HCT116 (cell line): ENCODE measurements around the gene ATP8B4. TPM values are rescaled to one million over a fixed set of nuclear protein-coding genes. Genes with fewer than 3 reads are reported as not detected.

Experiments used
- ATAC-seq: fragments of 200-7000 bp; cut with Tn5 transposase; 2 replicates; pipeline ENCODE4 v1.9.1; 2020; ENCODE audit warnings: mild to moderate bottlenecking, moderate library complexity
- BruUV-seq: library from RNA; stranded (reverse); fragments of 400-500 nt; replicated peaks from 2 replicates; lab custom pipeline; 2021; lab: Mats Ljungman, UMichigan
- CTCF ChIA-PET: fragments of 300-600 bp; sonication (Branson Sonifier 250); formaldehyde crosslinking; loops from one replicate; lab custom pipeline; 2021; ENCODE audit warnings: antibody characterized with exemption; lab: Charles Lee
- POLR2A ChIA-PET: fragments of 300-600, 350-600 bp; sonication (Branson Sonifier 250); formaldehyde crosslinking; loops from one replicate; lab custom pipeline; 2021; ENCODE audit warnings: antibody characterized with exemption; lab: Charles Lee
- RAD21 ChIA-PET, 2 experiments: fragments of 300-600 bp; sonication (Branson Sonifier 250); formaldehyde crosslinking; loops; one replicate each; lab custom pipeline; 2023; ENCODE audit warnings: low total read pairs in 2 of 2; ENCODE audit not compliant: uncharacterized antibody in 2 of 2, unreplicated experiment in 2 of 2, low non-redundant PET in 1 of 2; lab: Charles Lee
- DNase-seq: peaks from one replicate; pipeline ENCODE4 v3.0.0-alpha.2; 2010; ENCODE audit warnings: low read depth, low spot score
- H2AFZ ChIP-seq: fragments of 200-600 bp; shearing (Covaris generic), sonication (generic); 2 replicates; pipeline ENCODE4 v1.6.1; 2017; ENCODE audit warnings: low read depth, mixed run types, mixed read lengths, antibody characterized with exemption, low read length; ENCODE audit not compliant: poor library complexity, severe bottlenecking
- H3K27ac ChIP-seq: 2 replicates; pipeline ENCODE4 v1.5.1; 2012; ENCODE audit warnings: low read depth, low read length
- H3K27me3 ChIP-seq: fragments of 200-600 bp; sonication (generic); 2 replicates; pipeline ENCODE4 v1.6.1; 2016; ENCODE audit warnings: mixed run types, low read length, mixed read lengths; ENCODE audit not compliant: insufficient read depth
- H3K36me3 ChIP-seq, 2 experiments: fragments of 200-500 bp in 1 of 2; fragments of 200-600 bp in 1 of 2; sonication (Bioruptor generic) in 1 of 2; sonication (generic) in 1 of 2; 2 replicates each; pipeline versions ENCODE4 v1.5.1 to v1.6.1; 2014 to 2016; ENCODE audit warnings: low read length in 2 of 2, inconsistent platforms in 1 of 2, mixed read lengths in 1 of 2, mixed run types in 1 of 2; ENCODE audit not compliant: insufficient read depth in 2 of 2, control insufficient read depth in 1 of 2
- H3K4me1 ChIP-seq, 2 experiments: fragments of 200-600 bp in 1 of 2; sonication (generic) in 1 of 2; 2 replicates each; pipeline versions ENCODE4 v1.5.1 to v1.6.1; 2012 to 2017; ENCODE audit warnings: low read length in 2 of 2, inconsistent platforms in 1 of 2, mild to moderate bottlenecking in 1 of 2, mixed read lengths in 1 of 2, mixed run types in 1 of 2, moderate library complexity in 1 of 2; ENCODE audit not compliant: insufficient read depth in 2 of 2, control insufficient read depth in 1 of 2
- H3K4me2 ChIP-seq: fragments of 200-600 bp; sonication (generic); 2 replicates; pipeline ENCODE4 v1.6.1; 2017; ENCODE audit warnings: mixed run types, low read length, mixed read lengths
- H3K4me3 ChIP-seq, 2 experiments: fragments of 200-600 bp in 1 of 2; sonication (generic) in 1 of 2; replicated peaks in 1 of 2; 2 replicates each; pipeline ENCODE4 v1.5.1; 2011 to 2016; ENCODE audit warnings: low read length in 2 of 2, control low read depth in 1 of 2, low read depth in 1 of 2, mild to moderate bottlenecking in 1 of 2, mixed read lengths in 1 of 2, mixed run types in 1 of 2
- H3K79me2 ChIP-seq: fragments of 200-600 bp; sonication (generic); 2 replicates; pipeline ENCODE4 v1.6.1; 2017; ENCODE audit warnings: mild to moderate bottlenecking, mixed run types, low read length, moderate library complexity, mixed read lengths; ENCODE audit not compliant: insufficient read depth
- H3K9ac ChIP-seq: fragments of 200-600 bp; sonication (generic); 2 replicates; pipeline ENCODE4 v1.6.1; 2016; ENCODE audit warnings: low read length, mixed read lengths
- H3K9me2 ChIP-seq: fragments of 200-600 bp; sonication (generic), shearing (Covaris generic); 2 replicates; pipeline ENCODE4 v1.6.1; 2017; ENCODE audit warnings: mixed run types, mild to moderate bottlenecking, moderate library complexity; ENCODE audit not compliant: insufficient read depth
- H3K9me3 ChIP-seq, 2 experiments: fragments of 200-500 bp in 1 of 2; fragments of 200-600 bp in 1 of 2; sonication (Bioruptor generic) in 1 of 2; sonication (generic) in 1 of 2; 2 replicates each; pipeline ENCODE4 v1.6.1; 2014 to 2017; ENCODE audit warnings: low read length in 2 of 2, mixed read lengths in 2 of 2, inconsistent platforms in 1 of 2, low read depth in 1 of 2, mild to moderate bottlenecking in 1 of 2, mixed run types in 1 of 2, moderate library complexity in 1 of 2; ENCODE audit not compliant: control insufficient read depth in 1 of 2, insufficient read depth in 1 of 2
- H4K20me1 ChIP-seq: fragments of 200-600 bp; sonication (generic), shearing (Covaris generic); 2 replicates; pipeline ENCODE4 v1.6.1; 2017; ENCODE audit warnings: mixed run types, mild to moderate bottlenecking, moderate library complexity; ENCODE audit not compliant: insufficient read depth
- FOSL1 ChIP-seq: IDR thresholded peaks from 2 replicates; pipeline ENCODE4 v1.6.1; 2012; ENCODE audit warnings: low read depth
- JUND ChIP-seq: IDR thresholded peaks from 2 replicates; pipeline ENCODE4 v1.6.1; 2012
- RAD21 ChIP-seq: IDR thresholded peaks from 2 replicates; pipeline ENCODE4 v1.6.1; 2012; ENCODE audit warnings: low read depth, mild to moderate bottlenecking
- intact Hi-C: fragments of 100-400 bp; cut with micrococcal nuclease; formaldehyde crosslinking; loops from 2 replicates; pipeline ENCODE4 v1.10.0; 2022
- total RNA-seq: library from RNA; stranded (reverse); gene quantifications from one replicate; pipeline ENCODE4 v1.2.1, GENCODE V29; 2021; ENCODE audit not compliant: unreplicated experiment
- TF ChIP-seq, protein P1 (sequence below): IDR thresholded peaks from 2 replicates; pipeline ENCODE4 v1.6.1; 2012; ENCODE audit warnings: low read depth
- TF ChIP-seq, protein P2 (sequence below): IDR thresholded peaks from 2 replicates; pipeline ENCODE4 v1.6.1; 2011; ENCODE audit warnings: mild to moderate bottlenecking, low read length, moderate library complexity; ENCODE audit not compliant: insufficient replicate concordance; ENCODE audit errors: extremely low read depth
- TF ChIP-seq, protein P3 (sequence below), 3 experiments: fragments of 200-600 bp in 1 of 3; sonication (generic) in 1 of 3; IDR thresholded peaks in 2 of 3; conservative IDR thresholded peaks in 1 of 3; 2 replicates each; pipeline ENCODE4 v1.5.1; 2012 to 2017; ENCODE audit warnings: low read depth in 2 of 3, low read length in 2 of 3, antibody characterized with exemption in 1 of 3, borderline replicate concordance in 1 of 3, control low read depth in 1 of 3, mild to moderate bottlenecking in 1 of 3, mixed read lengths in 1 of 3, mixed run types in 1 of 3, moderate library complexity in 1 of 3; ENCODE audit not compliant: insufficient read depth in 1 of 3

The ATP8B4 gene
- total RNA-seq, 1 experiment from 2014 or later, result 0.25 TPM

DNA sequence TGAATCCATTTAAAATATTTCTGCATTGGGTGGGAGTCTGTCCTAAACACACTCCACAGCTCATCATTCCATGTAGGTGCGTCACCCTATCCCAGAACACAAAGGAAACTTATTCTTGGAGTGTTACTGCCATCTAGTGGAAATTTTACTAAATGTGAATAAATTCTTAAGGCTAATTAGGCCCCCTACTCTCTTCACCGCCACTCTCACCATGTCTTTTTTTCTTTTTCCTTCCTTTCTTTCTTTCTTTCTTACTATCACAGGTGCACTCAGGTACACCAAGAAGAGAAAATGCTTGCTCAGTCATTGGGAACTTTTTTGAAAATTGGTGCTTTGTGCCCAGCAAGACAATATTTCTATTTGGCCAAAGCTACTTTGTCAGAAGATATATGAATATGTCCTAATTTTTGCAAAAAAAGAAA lies 26.4 kb upstream of the ATP8B4 start:
- POLR2A ChIA-PET, result no interaction called here
- H3K36me3 ChIP-seq, result no peaks in the 10 kb centered on the region
- 0 out of 2 replicates have a peak overlapping the region, but pooled peaks have one; percentile 18 for H3K4me2 ChIP-seq
- CTCF ChIA-PET, result interaction anchor here (0.6 to 2.1 kb wide), 20 partner anchors 10 to 1809 kb away, joined by 3 to 24 read pairs (median 4); partner anchors contain the start of gene ATP8B4
- no TSS peak for BruUV-seq
- H2AFZ ChIP-seq, result peak overlapping the region; percentile 73
- no peak overlapping the region for H3K9ac ChIP-seq
- H3K27ac ChIP-seq, result no peak overlapping the region
- no peaks in the 10 kb centered on the region for H3K27me3 ChIP-seq
- no peaks in the 10 kb centered on the region for H3K9me3 ChIP-seq
- H3K4me3 ChIP-seq, result no peak overlapping the region
- H4K20me1 ChIP-seq, result no peaks in the 10 kb centered on the region
- DNase-seq (peak; percentile 71), ATAC-seq (peak; percentile 81)
- RAD21 ChIA-PET, result interaction anchor here (0.6 to 1.2 kb wide), 6 partner anchors 171 to 1284 kb away, joined by 3 to 4 read pairs (median 4); partner anchors contain the start of gene EID1 (in 1 of the 2)
- intact Hi-C loops, result loop anchor here (1.0 to 10.0 kb wide), 5 partner anchors 141 to 1787 kb away; no protein-coding TSS in a partner anchor
- H3K9me2 ChIP-seq, result no peaks in the 10 kb centered on the region
- H3K4me1 ChIP-seq, result peaks cover 2 to 23% of the 10 kb centered on the region in 2 experiments; a peak in 3 of 4 replicates
- TF ChIP-seq JUND, result 0 out of 2 replicates have a peak, but pooled peaks have one; percentile 21
- peak; percentile 50 for TF ChIP-seq FOSL1
- TF ChIP-seq, protein P1, sequence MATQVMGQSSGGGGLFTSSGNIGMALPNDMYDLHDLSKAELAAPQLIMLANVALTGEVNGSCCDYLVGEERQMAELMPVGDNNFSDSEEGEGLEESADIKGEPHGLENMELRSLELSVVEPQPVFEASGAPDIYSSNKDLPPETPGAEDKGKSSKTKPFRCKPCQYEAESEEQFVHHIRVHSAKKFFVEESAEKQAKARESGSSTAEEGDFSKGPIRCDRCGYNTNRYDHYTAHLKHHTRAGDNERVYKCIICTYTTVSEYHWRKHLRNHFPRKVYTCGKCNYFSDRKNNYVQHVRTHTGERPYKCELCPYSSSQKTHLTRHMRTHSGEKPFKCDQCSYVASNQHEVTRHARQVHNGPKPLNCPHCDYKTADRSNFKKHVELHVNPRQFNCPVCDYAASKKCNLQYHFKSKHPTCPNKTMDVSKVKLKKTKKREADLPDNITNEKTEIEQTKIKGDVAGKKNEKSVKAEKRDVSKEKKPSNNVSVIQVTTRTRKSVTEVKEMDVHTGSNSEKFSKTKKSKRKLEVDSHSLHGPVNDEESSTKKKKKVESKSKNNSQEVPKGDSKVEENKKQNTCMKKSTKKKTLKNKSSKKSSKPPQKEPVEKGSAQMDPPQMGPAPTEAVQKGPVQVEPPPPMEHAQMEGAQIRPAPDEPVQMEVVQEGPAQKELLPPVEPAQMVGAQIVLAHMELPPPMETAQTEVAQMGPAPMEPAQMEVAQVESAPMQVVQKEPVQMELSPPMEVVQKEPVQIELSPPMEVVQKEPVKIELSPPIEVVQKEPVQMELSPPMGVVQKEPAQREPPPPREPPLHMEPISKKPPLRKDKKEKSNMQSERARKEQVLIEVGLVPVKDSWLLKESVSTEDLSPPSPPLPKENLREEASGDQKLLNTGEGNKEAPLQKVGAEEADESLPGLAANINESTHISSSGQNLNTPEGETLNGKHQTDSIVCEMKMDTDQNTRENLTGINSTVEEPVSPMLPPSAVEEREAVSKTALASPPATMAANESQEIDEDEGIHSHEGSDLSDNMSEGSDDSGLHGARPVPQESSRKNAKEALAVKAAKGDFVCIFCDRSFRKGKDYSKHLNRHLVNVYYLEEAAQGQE, result no peak
- TF ChIP-seq, protein P2, sequence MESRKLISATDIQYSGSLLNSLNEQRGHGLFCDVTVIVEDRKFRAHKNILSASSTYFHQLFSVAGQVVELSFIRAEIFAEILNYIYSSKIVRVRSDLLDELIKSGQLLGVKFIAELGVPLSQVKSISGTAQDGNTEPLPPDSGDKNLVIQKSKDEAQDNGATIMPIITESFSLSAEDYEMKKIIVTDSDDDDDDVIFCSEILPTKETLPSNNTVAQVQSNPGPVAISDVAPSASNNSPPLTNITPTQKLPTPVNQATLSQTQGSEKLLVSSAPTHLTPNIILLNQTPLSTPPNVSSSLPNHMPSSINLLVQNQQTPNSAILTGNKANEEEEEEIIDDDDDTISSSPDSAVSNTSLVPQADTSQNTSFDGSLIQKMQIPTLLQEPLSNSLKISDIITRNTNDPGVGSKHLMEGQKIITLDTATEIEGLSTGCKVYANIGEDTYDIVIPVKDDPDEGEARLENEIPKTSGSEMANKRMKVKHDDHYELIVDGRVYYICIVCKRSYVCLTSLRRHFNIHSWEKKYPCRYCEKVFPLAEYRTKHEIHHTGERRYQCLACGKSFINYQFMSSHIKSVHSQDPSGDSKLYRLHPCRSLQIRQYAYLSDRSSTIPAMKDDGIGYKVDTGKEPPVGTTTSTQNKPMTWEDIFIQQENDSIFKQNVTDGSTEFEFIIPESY, result no peak
- TF ChIP-seq RAD21, result peak; percentile 75
- TF ChIP-seq, protein P3, sequence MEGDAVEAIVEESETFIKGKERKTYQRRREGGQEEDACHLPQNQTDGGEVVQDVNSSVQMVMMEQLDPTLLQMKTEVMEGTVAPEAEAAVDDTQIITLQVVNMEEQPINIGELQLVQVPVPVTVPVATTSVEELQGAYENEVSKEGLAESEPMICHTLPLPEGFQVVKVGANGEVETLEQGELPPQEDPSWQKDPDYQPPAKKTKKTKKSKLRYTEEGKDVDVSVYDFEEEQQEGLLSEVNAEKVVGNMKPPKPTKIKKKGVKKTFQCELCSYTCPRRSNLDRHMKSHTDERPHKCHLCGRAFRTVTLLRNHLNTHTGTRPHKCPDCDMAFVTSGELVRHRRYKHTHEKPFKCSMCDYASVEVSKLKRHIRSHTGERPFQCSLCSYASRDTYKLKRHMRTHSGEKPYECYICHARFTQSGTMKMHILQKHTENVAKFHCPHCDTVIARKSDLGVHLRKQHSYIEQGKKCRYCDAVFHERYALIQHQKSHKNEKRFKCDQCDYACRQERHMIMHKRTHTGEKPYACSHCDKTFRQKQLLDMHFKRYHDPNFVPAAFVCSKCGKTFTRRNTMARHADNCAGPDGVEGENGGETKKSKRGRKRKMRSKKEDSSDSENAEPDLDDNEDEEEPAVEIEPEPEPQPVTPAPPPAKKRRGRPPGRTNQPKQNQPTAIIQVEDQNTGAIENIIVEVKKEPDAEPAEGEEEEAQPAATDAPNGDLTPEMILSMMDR (IDR thresholded peaks at IDR 0.05 in 2 of 3, conservative IDR thresholded peaks at IDR 0.05 in 1 of 3; ENCODE audit: borderline replicate concordance in 1 of 3, insufficient read depth in 1 of 3, low read depth in 2 of 3, low read length in 2 of 3), result peak; percentile 17 to 61 (median 51); a peak in 3 of 6 replicates
- no peaks in the 10 kb centered on the region for H3K79me2 ChIP-seq
